ENCODE results near the gene RNPS1.

DNA sequence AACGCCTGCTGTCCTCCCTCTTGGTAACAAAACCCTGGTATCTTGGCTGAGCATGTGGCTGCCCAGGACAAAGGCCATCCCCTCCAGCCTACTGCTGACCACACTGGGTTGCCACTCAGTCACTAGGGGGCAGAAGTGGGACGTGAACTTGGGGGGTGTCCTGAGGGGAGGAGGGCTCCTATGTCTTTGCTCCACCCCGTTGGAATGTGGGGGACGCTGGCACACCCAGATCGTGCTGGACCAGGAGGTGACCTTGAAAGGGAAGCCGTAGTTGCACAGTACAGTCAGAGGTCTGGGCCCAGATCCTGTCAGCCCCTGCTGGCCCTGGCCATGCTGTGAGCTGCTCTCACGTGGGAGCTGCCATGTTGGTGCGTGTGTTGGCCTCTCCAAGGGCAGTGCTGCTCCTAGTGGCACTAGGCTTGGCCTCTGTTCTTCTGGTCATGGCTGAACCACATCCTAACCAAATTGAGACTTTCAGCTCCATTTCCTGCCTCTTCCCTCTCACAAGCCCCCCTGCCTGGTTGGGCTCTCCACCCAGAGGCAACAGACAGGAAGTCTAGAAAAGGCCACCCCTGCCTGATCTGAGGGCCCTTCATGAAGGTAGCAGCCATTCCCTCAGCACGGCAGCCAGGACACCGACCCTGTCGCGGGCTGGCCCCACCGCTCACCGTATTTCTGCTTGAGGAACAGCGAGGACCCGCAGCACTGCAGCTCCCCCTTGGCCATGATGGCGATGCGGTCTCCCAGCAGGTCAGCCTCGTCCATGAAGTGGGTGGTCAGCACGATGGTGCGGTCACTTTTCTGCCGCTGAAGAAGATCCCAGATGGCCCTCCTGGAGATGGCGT, 29.0 kb upstream of the RNPS1 start:
- TF ChIP-seq CTCF (conservative IDR thresholded peaks at IDR 0.05; ENCODE audit: low read depth, low read length), result peak; percentile 56
- TF ChIP-seq EZH2phosphoT487 (IDR thresholded peaks at IDR 0.05; ENCODE audit: borderline replicate concordance, low read length), result no peak
